GM18951 (cell line): ENCODE measurements around the gene KLK12.

Experiments
- POLR2A ChIP-seq: IDR thresholded peaks from 4 replicates; pipeline ENCODE4 v1.6.1; 2011; ENCODE audit warnings: mild to moderate bottlenecking; ENCODE audit not compliant: insufficient read length, insufficient read depth; ENCODE audit errors: extremely low read depth
- in situ Hi-C: fragments of 300-500 bp; cut with MboI; formaldehyde crosslinking; loops from one replicate; pipeline ENCODE4 v1.12.0; 2022; ENCODE audit warnings: low sequenced_read_pairs, mixed read lengths, inconsistent platforms; ENCODE audit not compliant: unreplicated experiment

KLK12 gene, protein sequence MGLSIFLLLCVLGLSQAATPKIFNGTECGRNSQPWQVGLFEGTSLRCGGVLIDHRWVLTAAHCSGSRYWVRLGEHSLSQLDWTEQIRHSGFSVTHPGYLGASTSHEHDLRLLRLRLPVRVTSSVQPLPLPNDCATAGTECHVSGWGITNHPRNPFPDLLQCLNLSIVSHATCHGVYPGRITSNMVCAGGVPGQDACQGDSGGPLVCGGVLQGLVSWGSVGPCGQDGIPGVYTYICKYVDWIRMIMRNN

DNA sequence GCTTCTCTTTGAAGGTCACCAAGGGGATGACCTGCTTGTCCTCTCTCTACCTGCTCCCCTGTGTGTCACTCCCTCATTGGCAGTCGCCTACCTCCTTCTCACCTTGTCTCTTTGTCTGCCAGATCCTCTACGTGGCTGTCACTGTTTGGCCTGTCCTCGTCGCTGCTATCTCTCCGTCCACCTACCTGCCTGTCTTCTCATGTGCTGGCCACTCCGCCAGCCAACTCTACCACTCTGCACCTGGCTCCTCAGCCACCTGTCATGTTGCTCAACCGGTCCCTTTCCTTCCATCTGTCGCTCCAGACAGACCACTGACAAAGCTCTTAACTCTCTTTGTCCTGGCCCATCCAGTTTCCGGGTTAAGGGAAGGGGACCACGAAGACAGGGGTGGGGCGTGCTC, at the start of gene KLK12:
TSS of gene KLK12 (minus strand) at position 299 of the 400 bp plus-strand sequence. CDS start 381 bp downstream, outside the sequence.
- in situ Hi-C loops: no loop called here
- TF ChIP-seq POLR2A: no peak

DNA sequence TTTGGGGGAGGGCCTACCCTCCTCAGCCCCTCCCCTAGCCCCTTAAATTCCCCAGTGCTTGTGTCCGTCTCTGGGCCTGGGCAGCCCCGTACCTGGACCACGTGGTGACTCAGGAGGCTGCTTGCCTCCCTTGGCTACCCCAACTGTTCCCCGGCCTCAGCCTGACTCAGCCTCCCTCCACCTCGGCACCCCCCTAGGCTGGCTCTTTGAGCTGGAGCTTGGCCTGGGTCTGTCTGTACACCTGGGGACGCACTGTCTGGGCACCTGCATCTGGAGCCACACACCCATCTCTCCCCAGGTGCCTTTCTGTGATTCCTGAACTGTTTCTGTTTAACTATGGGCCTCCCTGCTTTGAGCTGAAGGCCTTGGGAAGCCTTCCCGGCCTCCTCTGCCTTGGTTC, 49.7 kb upstream of the KLK12 start:
- in situ Hi-C loops: no loop called here
- no peak for TF ChIP-seq POLR2A

DNA sequence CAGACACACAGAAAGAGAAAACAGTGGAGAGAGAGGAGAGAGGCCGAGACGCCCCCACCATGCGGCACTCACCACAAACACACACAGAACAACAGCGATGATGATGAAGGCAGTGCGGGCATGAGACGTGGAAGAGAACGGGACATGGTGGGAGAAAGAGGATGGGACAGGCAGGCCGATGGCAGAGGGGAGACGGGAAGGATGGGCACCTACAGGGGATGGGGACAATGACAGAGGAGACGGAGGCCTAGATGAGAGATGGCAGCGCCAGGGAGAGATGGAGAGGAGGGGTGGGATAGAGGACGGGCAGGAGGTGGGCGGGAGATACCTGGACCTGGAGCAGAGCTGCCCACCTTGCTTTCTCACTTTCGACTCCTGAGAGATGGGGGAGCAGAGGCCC, 49.0 kb upstream of the KLK12 start:
- TF ChIP-seq POLR2A: no peak
- in situ Hi-C loops: no loop called here

DNA sequence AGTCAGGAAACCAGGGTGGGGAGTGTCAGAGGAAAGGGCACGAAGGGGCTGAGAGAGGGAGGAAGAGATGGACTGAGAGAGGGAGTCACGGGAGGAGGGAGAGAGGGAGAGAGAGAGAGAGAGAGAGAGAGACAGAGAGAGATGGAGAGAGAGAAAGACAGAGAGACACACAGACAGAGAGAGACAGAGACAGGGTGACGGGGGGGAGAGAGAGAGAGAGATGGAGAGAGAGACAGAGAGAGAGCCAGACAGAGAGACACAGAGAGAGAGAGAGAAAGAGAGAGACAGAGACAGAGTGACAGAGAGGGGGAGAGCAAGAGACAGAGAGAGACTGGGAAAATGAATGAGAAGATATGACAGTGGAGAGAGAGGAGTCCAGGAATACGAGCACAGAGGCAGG, 48.4 kb upstream of the KLK12 start:
- no peak for TF ChIP-seq POLR2A
- in situ Hi-C loops: no loop called here

DNA sequence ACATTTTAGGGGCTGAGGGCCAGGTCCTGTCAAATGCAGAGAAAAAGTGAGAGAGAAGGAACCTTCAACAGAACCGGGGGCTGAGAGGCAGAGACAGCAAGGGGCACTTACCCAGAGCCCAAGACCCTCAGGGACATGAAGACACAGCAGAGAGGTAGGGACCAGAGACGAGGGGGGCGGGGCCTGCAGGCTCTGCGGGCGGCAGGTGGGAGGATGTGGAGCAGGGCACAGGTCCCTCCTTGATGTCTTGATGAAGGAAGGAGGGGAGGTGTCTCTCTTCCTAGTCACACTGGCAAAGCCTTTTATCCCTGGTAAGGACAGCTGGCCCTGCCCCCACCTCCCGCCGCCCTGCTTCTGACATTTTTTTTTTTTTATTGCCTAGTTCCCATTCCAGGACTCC, 47.8 kb upstream of the KLK12 start, which contains the start of gene KLK14:
TSS of gene KLK14 (minus strand) at position 277 of the 400 bp plus-strand sequence. CDS start at position 4, 273 bp downstream.
- in situ Hi-C loops: no loop called here
- TF ChIP-seq POLR2A: no peak

DNA sequence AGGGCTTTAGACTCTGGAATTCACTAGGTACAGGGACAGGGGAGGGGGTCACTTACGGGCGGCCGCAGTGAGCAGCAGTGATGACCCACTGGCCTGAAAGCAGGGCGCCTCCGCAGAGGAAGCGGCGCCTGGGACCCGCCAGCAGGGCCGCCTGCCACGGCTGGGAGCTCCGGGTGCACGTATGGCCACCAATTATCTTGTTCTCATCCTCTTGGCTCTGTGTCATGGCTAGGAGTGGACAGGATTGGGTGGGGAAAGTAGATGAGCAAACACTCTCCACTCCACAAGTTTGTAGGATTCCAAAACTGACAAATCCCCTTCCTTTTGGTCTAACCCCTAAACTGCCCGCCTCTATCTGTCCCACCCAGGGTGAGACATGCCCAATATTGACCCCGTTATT, 46.7 kb upstream of the KLK12 start:
- in situ Hi-C loops: no loop called here

DNA sequence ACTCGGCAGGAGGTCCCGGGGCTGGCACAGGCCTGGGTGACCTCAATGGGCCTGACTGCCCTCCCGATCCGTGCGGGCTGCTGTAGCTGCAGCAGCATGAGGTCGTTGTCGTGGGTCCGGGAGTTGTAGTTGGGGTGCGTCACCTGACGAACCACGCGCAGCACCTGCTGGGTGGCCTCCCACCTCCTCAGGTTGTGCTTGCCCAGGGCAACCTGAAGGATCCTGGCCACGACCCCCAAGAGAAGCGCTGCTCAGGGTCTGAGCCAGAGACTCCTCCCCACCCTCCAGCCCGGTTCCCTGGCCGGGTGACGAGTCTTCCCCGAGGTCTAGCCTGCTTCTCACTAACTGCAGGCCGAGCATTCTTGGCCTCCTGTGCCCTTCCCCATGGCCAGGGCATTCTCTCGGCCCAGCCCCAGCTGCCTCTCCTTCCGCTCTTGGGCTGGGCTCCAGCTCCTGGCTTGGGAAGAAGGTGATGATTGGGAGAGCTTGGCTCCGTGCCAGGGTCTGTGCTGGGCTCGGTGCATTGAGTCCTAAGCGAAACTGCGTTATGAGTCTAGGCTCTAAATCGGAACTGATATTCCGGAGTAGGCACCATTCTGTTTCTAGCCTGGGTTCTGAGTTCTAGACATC, 44.8 kb upstream of the KLK12 start:
- in situ Hi-C loops: no loop called here

More for the DNA sequence above, 46.7 kb upstream of the KLK12 start:
- TF ChIP-seq POLR2A: no peak

DNA sequence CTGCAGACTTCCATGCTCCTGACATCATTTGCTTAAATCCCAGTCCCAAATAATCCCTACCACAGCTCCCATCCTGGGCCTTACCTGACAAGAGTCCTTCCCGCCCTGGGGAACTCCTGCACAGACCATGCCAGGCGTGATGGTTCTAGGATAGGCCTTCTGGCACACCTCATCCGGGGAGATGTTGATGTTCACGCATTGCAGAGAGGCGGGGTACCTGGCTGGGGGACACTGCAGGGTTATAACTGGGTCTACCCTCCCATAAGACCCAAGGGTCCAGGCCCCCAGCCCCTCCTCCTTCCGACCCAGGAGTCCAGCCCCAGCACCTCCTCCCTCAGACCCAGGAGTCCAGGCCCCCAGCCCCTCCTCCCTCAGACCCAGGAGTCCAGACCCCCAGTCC, 43.9 kb upstream of the KLK12 start:
- in situ Hi-C loops: no loop called here
- no peak for TF ChIP-seq POLR2A

More for the DNA sequence above, 44.8 kb upstream of the KLK12 start:
- TF ChIP-seq POLR2A: no peak

DNA sequence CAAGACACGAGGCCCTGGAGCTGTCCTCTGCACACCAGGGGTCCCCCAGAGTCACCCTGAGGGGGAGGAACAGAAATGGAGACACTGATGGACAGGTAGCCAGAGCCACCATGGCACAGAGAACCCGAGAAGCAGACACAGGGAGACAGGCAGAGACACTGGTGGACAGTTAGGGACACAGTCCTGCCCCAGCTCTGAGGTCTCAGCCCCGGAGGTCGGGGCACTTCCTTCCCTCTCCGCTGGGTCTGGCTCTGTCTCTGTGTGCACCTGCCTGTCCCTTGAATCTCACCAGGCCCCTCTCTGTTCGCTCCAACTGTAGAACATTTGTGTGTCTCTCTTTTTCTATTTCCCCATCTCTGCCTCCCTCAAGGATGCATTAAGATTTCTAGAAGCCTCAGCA, 43.3 kb upstream of the KLK12 start:
- in situ Hi-C loops: no loop called here
- TF ChIP-seq POLR2A: no peak

DNA sequence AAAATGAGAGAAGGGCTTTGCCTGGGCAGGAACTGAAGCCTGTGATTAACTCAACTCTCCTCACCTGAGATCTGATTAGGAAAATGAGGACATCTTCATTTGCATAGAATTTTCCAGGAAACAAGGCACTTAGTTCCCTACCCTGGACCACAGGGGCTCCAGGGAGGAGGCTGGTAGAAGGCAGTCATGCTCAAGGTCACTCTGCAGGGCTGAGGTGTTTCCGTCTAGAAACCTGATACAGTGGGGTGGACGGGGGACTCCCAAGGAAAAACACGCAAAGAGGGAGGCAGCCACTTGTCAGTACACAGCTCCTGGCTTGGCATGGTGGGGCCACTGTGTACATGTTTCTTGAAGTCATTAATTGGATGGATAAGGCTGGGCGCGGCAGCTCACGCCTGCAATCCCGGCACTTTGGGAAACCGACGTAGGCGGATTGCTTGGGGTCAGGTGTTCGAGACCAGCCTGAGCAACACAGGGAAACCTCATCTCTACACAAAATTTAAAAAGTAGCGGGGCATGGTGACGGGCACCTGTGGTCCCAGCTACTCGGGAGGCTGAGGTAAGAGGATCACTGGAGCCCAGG, 41.9 kb upstream of the KLK12 start:
- in situ Hi-C loops: no loop called here
- TF ChIP-seq POLR2A: no peak

DNA sequence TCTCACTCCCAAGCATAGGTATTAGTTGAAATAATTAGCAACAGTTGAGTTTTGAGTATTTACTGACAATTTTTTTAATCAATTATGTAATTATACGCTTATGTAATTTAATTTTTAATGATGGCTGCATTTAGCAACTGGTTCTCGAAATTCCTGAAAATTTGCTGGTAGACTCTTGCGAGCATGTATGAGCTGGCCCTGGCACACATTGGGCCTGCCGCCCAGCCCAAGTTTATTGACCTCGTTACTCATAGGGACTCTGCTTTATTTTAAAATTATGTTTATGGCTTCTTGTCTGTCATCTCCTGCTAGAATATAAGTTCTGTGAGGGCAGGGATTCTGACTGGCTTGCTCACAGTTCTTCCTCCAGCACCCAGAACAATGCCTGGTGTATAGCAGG, 41.2 kb upstream of the KLK12 start:
- in situ Hi-C loops: no loop called here
- TF ChIP-seq POLR2A: no peak

DNA sequence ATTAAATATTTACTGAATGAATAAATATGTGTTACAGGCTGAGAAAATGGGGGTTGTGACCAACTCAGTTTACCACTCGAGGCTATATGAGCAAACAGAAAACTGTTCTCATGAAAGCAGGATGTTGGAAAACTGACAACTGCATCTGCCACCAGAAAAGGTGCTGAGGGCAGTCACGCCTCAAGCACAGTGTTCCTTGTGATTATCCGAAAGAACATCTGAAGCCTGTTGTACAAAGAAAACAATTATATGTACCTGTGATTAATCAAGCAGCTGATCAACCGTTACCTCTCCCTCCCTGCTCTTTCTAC, 36.2 kb upstream of the KLK12 start:
- in situ Hi-C loops: no loop called here
- TF ChIP-seq POLR2A: no peak

DNA sequence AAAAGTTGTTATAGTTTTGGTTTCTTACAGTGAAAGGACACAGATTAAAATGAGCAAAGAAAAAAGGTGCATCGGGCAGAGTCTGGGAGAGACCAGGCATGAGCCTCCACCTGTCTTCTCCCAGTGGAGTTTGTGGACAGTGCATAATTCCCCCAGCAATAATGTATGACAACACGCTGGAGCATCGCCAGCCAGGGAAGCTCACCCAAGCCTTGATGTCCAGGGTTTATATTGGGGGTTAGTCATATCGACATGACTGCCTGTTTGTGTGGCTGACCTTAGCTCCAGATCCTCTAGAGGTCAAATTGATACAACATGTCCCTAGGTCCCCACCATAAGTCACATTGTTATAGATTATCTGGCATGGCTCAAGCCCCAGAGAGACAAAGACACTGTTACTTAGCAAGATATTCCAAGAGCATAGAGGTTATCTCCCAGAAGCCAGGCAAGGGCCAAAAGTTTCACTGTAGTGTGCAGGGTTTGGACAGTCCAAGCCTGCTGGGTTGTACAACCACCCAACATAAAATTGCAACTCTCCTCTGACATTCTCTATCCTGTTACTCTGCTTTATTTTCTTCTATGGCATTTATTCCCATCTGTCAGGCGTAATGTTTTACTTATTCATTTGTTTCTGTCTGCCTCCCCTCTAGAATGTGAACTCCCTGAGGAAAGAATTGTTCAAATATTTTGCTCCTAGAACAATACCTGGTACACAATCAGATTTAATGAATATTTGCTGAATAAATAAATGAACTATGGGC, 35.7 kb upstream of the KLK12 start:
- no peak for TF ChIP-seq POLR2A
- in situ Hi-C loops: no loop called here

DNA sequence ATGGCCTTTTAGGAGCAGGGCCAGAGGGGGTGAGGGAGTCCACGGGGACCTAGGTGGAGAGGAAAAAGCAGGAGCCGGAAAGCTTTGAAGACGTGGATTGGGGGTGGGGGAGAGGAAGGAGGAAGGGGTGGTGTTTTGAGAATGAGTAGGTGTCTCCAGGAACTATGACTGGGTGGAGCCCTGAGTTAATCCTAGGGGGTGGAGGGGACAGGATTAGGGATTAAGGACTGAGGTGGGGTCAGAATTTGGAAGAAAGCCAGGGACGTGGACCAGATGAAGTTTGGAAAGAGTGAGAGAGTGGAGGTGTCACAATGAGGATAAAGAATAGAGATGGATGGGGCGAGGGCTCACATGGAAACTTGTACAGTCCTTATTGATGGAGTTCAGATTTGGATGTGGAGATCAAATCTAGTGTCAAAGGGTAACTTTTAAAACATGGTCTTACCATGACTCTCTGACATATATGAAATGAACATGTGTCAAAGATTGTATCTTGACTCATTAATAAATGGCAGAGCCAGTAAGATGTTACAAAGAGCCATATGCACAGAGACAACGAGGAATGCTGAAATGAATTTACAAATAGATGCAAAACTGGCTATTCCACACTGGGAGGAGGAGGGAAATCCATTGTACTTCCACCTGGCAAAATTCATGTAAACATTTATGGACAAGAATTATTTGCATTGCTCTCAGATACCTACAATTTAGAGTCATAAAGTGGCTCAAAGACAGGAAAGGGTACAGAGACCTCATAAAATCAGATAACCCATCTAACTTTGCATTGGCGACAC, 31.8 kb upstream of the KLK12 start:
- in situ Hi-C loops: no loop called here
- TF ChIP-seq POLR2A: no peak
